ENCODE results near the gene MVB12B.

MVB12B gene

DNA sequence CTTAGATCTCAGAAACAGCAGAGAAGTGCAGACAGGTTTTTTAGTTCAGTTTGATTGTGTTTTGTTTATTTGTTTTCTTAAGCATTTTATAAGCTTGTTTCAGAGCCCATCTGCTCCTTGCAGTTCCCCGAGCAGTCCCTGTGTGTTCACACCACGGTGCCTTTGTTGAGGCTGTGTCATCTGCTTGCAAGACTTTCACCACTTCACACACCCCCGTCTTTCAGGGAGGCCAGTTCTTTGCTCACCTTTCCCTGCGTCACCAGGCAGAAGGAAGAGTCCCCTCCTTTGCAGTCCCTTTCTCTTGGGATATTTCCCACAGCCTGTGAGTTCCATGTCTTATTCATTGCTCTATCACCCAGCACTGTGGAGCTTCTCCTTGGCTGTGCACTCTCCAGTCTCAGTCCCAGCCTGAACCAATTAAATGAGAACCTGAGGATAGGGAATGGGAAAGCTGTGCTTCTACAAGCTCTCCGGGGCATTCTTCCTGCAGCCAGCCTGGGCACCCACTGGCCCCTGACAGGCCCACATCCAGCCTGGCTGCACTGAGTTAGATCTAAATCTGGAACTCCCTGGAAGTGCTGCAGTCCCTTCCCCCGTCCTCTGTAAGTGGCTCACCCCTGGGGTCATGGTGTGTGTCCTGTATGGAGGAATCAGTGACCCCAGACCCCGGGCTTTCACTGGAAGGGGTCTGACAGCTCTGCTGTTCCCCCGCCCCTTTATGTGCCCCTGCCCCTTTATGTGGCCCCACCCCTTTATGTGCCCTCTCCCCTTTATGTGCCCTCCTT, 5.5 kb downstream of the MVB12B start:
- Mint-ChIP-seq H3K4me1 (ENCODE audit: low read depth) (peaks cover 4% of the 10 kb centered on the region), H3K4me3 (no peak overlapping the region), H3K27me3 (ENCODE audit: low read depth) (peaks cover 40% of the 10 kb centered on the region), H3K27ac (no peak overlapping the region), H3K36me3 (ENCODE audit: low read depth) (no peaks in the 10 kb centered on the region), H3K9me3 (no peaks in the 10 kb centered on the region)
- DNase-seq (ENCODE audit: low spot score) = no peak

DNA sequence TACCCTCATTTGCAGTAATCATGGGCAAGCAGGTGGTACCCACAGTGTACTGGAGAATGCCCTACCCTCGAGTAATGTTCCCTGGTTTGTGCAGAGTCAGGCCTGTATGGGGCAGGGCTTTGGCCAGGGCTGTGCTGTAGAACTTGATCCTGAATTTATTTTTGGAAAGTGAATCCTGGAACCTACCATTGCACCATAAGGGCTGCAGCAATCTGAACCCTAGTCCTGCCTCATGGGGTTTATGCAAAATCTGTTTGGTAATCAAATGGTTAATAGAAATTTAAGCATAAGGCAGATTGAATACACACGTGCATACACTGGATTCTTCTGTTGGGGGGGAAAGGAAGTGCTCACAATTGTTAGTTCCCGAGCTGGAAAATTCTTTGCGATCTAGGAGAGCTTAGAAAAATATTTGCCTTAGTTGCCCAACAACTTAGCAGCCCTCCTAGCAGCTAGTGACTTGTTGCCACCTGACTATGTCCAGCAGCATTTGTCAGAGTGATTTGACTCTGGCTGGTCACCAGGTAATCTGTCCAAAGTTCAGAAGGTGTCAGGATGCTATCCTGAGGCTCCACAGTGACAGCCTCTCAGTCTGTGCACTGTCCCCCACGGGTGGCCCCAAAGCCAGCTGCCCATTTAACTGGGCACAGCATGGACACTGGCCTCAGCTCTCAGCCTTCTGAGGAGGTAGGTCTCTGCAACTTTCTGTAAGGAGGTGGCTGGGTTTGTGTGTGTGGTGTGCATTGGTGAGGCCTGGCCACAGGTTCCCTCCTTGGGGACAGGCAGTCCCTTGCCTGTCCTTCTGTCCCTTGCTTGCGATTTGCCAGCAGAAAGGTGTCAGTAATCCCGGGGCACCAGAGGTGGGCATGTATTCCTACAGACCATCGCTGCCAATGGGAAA, 8.3 kb downstream of the MVB12B start:
- no peak for DNase-seq (ENCODE audit: low spot score)
- peaks cover 2% of the 10 kb centered on the region for H3K4me1 Mint-ChIP-seq (ENCODE audit: low read depth)
- H3K27ac Mint-ChIP-seq = no peak overlapping the region
- H3K4me3 Mint-ChIP-seq = no peak overlapping the region
- H3K9me3 Mint-ChIP-seq = no peaks in the 10 kb centered on the region
- peaks cover 17% of the 10 kb centered on the region for H3K27me3 Mint-ChIP-seq (ENCODE audit: low read depth)
- no peaks in the 10 kb centered on the region for H3K36me3 Mint-ChIP-seq (ENCODE audit: low read depth)

- no peak for DNase-seq (ENCODE audit: low spot score)
- Mint-ChIP-seq H3K9me3 (no peaks in the 10 kb centered on the region), H3K27me3 (ENCODE audit: low read depth) (peaks cover 12% of the 10 kb centered on the region), H3K36me3 (ENCODE audit: low read depth) (no peaks in the 10 kb centered on the region), H3K27ac (no peak overlapping the region), H3K4me3 (no peak overlapping the region), H3K4me1 (ENCODE audit: low read depth) (no peaks in the 10 kb centered on the region)
Observed at GRCh38 chr9:126335837-126336735, 9.5 kb downstream of the MVB12B start.

- H3K4me1 Mint-ChIP-seq (ENCODE audit: low read depth) = no peaks in the 10 kb centered on the region
- no peak overlapping the region for H3K4me3 Mint-ChIP-seq
Observed at GRCh38 chr9:126336736-126337325, 10.2 kb downstream of the MVB12B start.

DNA sequence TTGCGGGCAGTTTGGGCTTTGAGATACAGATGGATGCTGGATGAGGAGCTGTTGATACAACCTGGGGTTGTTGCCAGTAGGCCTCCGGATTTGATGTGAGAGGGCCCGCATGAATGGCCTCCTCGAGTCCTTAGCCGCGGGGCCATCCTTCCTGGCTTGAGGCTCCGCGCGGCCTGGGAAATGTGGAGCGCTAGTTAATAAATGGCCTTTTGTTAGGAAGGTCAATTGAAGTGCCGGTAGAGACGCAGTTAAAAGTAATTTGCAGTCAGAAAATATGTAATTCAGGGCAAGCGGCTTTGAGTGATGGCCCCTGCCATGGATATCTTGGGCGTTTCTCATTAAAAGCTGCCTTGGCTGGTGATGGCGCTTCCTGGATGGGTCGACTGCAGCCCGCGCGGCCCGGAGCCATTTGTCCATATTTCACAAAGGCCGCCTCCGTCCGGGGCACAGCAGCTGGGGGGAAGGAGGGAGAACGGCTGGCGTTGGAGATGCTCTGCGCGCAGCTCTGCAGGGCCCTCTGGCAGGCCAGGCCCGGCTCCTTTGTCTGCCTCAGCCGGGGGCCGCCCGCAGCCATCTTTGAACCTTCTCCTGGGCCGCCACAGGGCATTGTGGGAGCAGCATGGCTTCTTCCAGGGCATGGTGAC, 11.2 kb downstream of the MVB12B start:
- Mint-ChIP-seq H3K27ac (no peak overlapping the region), H3K4me1 (ENCODE audit: low read depth) (no peaks in the 10 kb centered on the region), H3K36me3 (ENCODE audit: low read depth) (no peaks in the 10 kb centered on the region), H3K27me3 (ENCODE audit: low read depth) (peaks cover 3% of the 10 kb centered on the region), H3K9me3 (no peaks in the 10 kb centered on the region), H3K4me3 (no peak overlapping the region)
- no peak for DNase-seq (ENCODE audit: low spot score)

More at GRCh38 chr9:126336736-126337325, 10.2 kb downstream of the MVB12B start:
- no peak for DNase-seq (ENCODE audit: low spot score)
- Mint-ChIP-seq H3K27me3 (ENCODE audit: low read depth) (peaks cover 10% of the 10 kb centered on the region), H3K9me3 (no peaks in the 10 kb centered on the region), H3K27ac (no peak overlapping the region), H3K36me3 (ENCODE audit: low read depth) (no peaks in the 10 kb centered on the region)

GRCh38 chr9:126338945-126339344, 12.3 kb downstream of the MVB12B start:
- Mint-ChIP-seq H3K4me3 (no peak overlapping the region), H3K27ac (no peak overlapping the region)
- DNase-seq (ENCODE audit: low spot score) = no peak

GRCh38 chr9:126341426-126341825, 14.8 kb downstream of the MVB12B start:
- Mint-ChIP-seq H3K27ac (no peak overlapping the region), H3K9me3 (no peaks in the 10 kb centered on the region), H3K4me3 (no peak overlapping the region), H3K27me3 (ENCODE audit: low read depth) (peaks cover 13% of the 10 kb centered on the region), H3K36me3 (ENCODE audit: low read depth) (no peaks in the 10 kb centered on the region), H3K4me1 (ENCODE audit: low read depth) (no peaks in the 10 kb centered on the region)
- DNase-seq (ENCODE audit: low spot score) = no peak

More at GRCh38 chr9:126338945-126339344, 12.3 kb downstream of the MVB12B start:
- peaks cover 1% of the 10 kb centered on the region for H3K27me3 Mint-ChIP-seq (ENCODE audit: low read depth)
- H3K4me1 Mint-ChIP-seq (ENCODE audit: low read depth) = no peaks in the 10 kb centered on the region
- no peaks in the 10 kb centered on the region for H3K9me3 Mint-ChIP-seq
- no peaks in the 10 kb centered on the region for H3K36me3 Mint-ChIP-seq (ENCODE audit: low read depth)

DNA sequence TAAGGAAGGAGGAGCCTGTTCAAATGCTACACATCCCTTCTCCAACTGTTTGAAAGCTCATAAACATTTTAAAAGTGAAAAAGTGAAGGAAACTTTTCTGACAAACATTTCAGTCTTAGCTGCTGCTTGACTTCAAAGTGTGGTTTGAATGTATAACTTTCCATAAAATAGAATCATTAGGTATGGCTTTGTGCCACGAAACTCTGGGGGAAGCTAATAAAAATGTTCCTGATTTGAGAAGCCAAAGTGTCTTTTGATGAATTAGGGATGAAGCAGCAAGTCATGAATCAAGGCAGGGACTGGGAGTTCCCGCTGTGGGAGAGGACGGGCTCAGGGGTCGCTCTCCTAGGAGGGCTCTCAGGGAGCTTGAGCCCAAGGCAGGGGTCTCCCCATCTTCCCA, 15.3 kb downstream of the MVB12B start:
- no peak for DNase-seq (ENCODE audit: low spot score)
- Mint-ChIP-seq H3K27me3 (ENCODE audit: low read depth) (peaks cover 18% of the 10 kb centered on the region), H3K9me3 (no peaks in the 10 kb centered on the region), H3K27ac (no peak overlapping the region), H3K4me1 (ENCODE audit: low read depth) (no peaks in the 10 kb centered on the region), H3K36me3 (ENCODE audit: low read depth) (no peaks in the 10 kb centered on the region), H3K4me3 (no peak overlapping the region)

DNA sequence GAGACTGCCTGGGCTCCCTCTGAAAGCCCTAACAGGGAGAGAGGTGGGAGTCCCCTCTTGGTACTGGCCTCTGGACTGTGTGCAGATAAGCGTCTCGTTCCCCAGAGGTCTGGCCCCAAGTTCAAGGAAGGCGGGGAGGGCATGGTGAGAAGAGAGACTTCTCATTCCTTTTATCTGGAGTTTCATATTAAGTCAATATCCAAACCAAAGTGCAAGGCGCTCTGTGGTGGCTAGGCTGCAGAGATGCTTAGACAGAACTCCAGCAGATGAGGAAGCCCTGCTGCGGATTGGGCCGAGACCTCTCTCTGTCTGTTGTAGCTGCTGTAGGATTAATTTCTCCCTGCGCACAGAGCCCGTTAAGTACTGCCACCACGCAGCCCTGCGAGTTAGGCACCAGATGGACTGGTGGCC, 16.0 kb downstream of the MVB12B start:
- Mint-ChIP-seq H3K4me1 (ENCODE audit: low read depth) (no peaks in the 10 kb centered on the region), H3K27ac (no peak overlapping the region), H3K9me3 (no peaks in the 10 kb centered on the region), H3K36me3 (ENCODE audit: low read depth) (no peaks in the 10 kb centered on the region), H3K27me3 (ENCODE audit: low read depth) (peaks cover 18% of the 10 kb centered on the region), H3K4me3 (no peak overlapping the region)
- DNase-seq (ENCODE audit: low spot score) = no peak

- Mint-ChIP-seq H3K4me3 (no peak overlapping the region), H3K36me3 (ENCODE audit: low read depth) (no peaks in the 10 kb centered on the region), H3K4me1 (ENCODE audit: low read depth) (no peaks in the 10 kb centered on the region), H3K27ac (no peak overlapping the region), H3K27me3 (ENCODE audit: low read depth) (peaks cover 18% of the 10 kb centered on the region), H3K9me3 (no peaks in the 10 kb centered on the region)
- DNase-seq (ENCODE audit: low spot score) = no peak
Observed at GRCh38 chr9:126343271-126343700, 16.7 kb downstream of the MVB12B start.

GRCh38 chr9:126346031-126346430, 19.4 kb downstream of the MVB12B start:
- Mint-ChIP-seq H3K9me3 (peaks cover 2% of the 10 kb centered on the region), H3K27me3 (ENCODE audit: low read depth) (peaks cover 29% of the 10 kb centered on the region), H3K36me3 (ENCODE audit: low read depth) (no peaks in the 10 kb centered on the region), H3K27ac (no peak overlapping the region), H3K4me1 (ENCODE audit: low read depth) (no peaks in the 10 kb centered on the region), H3K4me3 (no peak overlapping the region)
- DNase-seq (ENCODE audit: low spot score) = no peak

DNA sequence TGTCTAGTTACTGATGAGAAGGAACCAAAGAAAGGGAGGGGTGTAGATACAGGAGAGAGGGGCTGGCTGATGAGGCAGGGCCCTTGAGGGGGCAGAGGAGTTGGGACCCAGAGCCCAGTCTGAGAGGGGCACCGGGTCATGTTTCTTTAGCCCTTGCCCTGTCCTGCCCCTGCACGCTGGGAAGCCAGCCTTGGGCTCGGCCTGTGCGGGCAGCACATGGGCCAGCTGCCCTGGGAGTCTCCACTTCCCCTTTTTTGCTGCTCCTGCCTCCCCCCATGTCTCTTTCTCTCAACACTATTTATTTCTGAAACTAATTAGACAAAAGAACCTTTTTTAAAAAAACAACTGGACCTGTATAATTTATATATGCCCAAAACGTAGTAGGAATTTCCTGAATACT, 20.5 kb downstream of the MVB12B start:
- Mint-ChIP-seq H3K9me3 (peaks cover 4% of the 10 kb centered on the region), H3K36me3 (ENCODE audit: low read depth) (no peaks in the 10 kb centered on the region), H3K4me1 (ENCODE audit: low read depth) (no peaks in the 10 kb centered on the region), H3K27ac (no peak overlapping the region), H3K27me3 (ENCODE audit: low read depth) (peaks cover 33% of the 10 kb centered on the region), H3K4me3 (no peak overlapping the region)
- DNase-seq (ENCODE audit: low spot score) = no peak
